Activated T-cell treated with anti-CD3 and anti-CD28 coated beads, Interleukin-2, amount 50 U/mL, for 72 hours (primary cell): ENCODE measurements around the gene FAM3C. TPM values are rescaled to one million over a fixed set of nuclear protein-coding genes. Genes with fewer than 3 reads are reported as not detected.

Experiments used
- ATAC-seq, 2 donors: fragments of 150-1000 bp; cut with Tn5 transposase; replicated peaks in 1 of 2; 2 replicates each; pipeline ENCODE4 v1.10.0; 2021; ENCODE audit warnings: moderate library complexity in 2 of 2, mild to moderate bottlenecking in 1 of 2
- DNase-seq, 2 donors: peaks; one replicate each; pipeline ENCODE4 v3.0.0; 2021 to 2022; ENCODE audit warnings: mixed read lengths in 1 of 2
- H3K27ac Mint-ChIP-seq: one replicate; pipeline ENCODE4 v1.8.0; 2022; ENCODE audit warnings: mild to moderate bottlenecking, moderate library complexity, mixed read lengths
- H3K27me3 Mint-ChIP-seq: one replicate; pipeline ENCODE4 v1.8.0; 2022; ENCODE audit warnings: low read depth, mixed read lengths
- H3K36me3 Mint-ChIP-seq, 2 donors: one replicate each; pipeline ENCODE4 v1.8.0; 2022; ENCODE audit warnings: mixed read lengths in 2 of 2, mild to moderate bottlenecking in 1 of 2; ENCODE audit not compliant: insufficient read depth in 2 of 2
- H3K4me1 Mint-ChIP-seq: one replicate; pipeline ENCODE4 v1.8.0; 2022; ENCODE audit warnings: low read depth, mixed read lengths
- H3K4me3 Mint-ChIP-seq, 2 donors: one replicate each; pipeline ENCODE4 v1.8.0; 2022; ENCODE audit warnings: mild to moderate bottlenecking in 2 of 2, mixed read lengths in 2 of 2, moderate library complexity in 2 of 2
- H3K9me3 Mint-ChIP-seq, 2 donors: one replicate each; pipeline ENCODE4 v1.8.0; 2022; ENCODE audit warnings: mixed read lengths in 2 of 2
- total RNA-seq, 2 donors: library from RNA; stranded (reverse); gene quantifications; one replicate each; pipeline ENCODE4 v1.2.3, GENCODE V29; 2022

Gene FAM3C
- total RNA-seq, 2 donors from 2014 or later, result 22.2 to 27.1 TPM

GRCh38 chr7:121355574-121355973 is 40.5 kb downstream of the FAM3C start:
- no peaks in the 10 kb centered on the region for H3K27me3 Mint-ChIP-seq
- H3K27ac Mint-ChIP-seq, result no peak overlapping the region
- DNase-seq (no peak), ATAC-seq (no peak)
- H3K4me3 Mint-ChIP-seq, result no peak overlapping the region
- H3K4me1 Mint-ChIP-seq, result no peaks in the 10 kb centered on the region
- H3K36me3 Mint-ChIP-seq, result peaks cover 7 to 20% of the 10 kb centered on the region in 2 donors
- H3K9me3 Mint-ChIP-seq, result no peaks in the 10 kb centered on the region

GRCh38 chr7:121352323-121352722 is 43.8 kb downstream of the FAM3C start:
- Mint-ChIP-seq H3K4me1 (no peaks in the 10 kb centered on the region), H3K27me3 (no peaks in the 10 kb centered on the region), H3K27ac (no peak overlapping the region), H3K4me3 (no peak overlapping the region), H3K36me3 (peaks cover 8 to 12% of the 10 kb centered on the region in 2 donors), H3K9me3 (no peaks in the 10 kb centered on the region)
- no peak for DNase-seq
- no peak for ATAC-seq

- DNase-seq (no peak), ATAC-seq (no peak)
- no peak overlapping the region for H3K4me3 Mint-ChIP-seq
- no peaks in the 10 kb centered on the region for H3K9me3 Mint-ChIP-seq
- H3K27ac Mint-ChIP-seq, result no peak overlapping the region
- H3K4me1 Mint-ChIP-seq, result no peaks in the 10 kb centered on the region
- H3K27me3 Mint-ChIP-seq, result no peaks in the 10 kb centered on the region
- H3K36me3 Mint-ChIP-seq, result peaks cover 7 to 12% of the 10 kb centered on the region in 2 donors
Observed at GRCh38 chr7:121351682-121352081, 44.4 kb downstream of the FAM3C start.

- no peaks in the 10 kb centered on the region for H3K27me3 Mint-ChIP-seq
- no peaks in the 10 kb centered on the region for H3K4me1 Mint-ChIP-seq
- no peak overlapping the region for H3K4me3 Mint-ChIP-seq
- H3K36me3 Mint-ChIP-seq, result peaks cover 4 to 14% of the 10 kb centered on the region in 2 donors
- no peak overlapping the region for H3K27ac Mint-ChIP-seq
- no peaks in the 10 kb centered on the region for H3K9me3 Mint-ChIP-seq
- DNase-seq, result no peak
- ATAC-seq, result no peak
Observed at GRCh38 chr7:121344497-121344896, 51.6 kb downstream of the FAM3C start.

- ATAC-seq (no peak), DNase-seq (no peak)
- no peaks in the 10 kb centered on the region for H3K9me3 Mint-ChIP-seq
- H3K4me1 Mint-ChIP-seq, result no peaks in the 10 kb centered on the region
- no peak overlapping the region for H3K4me3 Mint-ChIP-seq
- H3K27me3 Mint-ChIP-seq, result no peaks in the 10 kb centered on the region
- H3K36me3 Mint-ChIP-seq, result peaks cover 4 to 14% of the 10 kb centered on the region in 2 donors
- H3K27ac Mint-ChIP-seq, result no peak overlapping the region
Observed at GRCh38 chr7:121344093-121344492, 52.0 kb downstream of the FAM3C start.

GRCh38 chr7:121343302-121343701 is 52.8 kb downstream of the FAM3C start:
- no peak overlapping the region for H3K4me3 Mint-ChIP-seq
- DNase-seq (no peak), ATAC-seq (no peak)
- H3K36me3 Mint-ChIP-seq, result peaks cover 4 to 14% of the 10 kb centered on the region in 2 donors
- H3K4me1 Mint-ChIP-seq, result no peaks in the 10 kb centered on the region
- H3K9me3 Mint-ChIP-seq, result no peaks in the 10 kb centered on the region
- H3K27ac Mint-ChIP-seq, result no peak overlapping the region
- no peaks in the 10 kb centered on the region for H3K27me3 Mint-ChIP-seq

- Mint-ChIP-seq H3K4me3 (no peak overlapping the region), H3K4me1 (no peaks in the 10 kb centered on the region), H3K27me3 (no peaks in the 10 kb centered on the region), H3K36me3 (peaks cover 4 to 14% of the 10 kb centered on the region in 2 donors), H3K27ac (no peak overlapping the region), H3K9me3 (no peaks in the 10 kb centered on the region)
- DNase-seq (no peak), ATAC-seq (no peak)
Observed at GRCh38 chr7:121342631-121343030, 53.5 kb downstream of the FAM3C start.

- Mint-ChIP-seq H3K4me3 (no peak overlapping the region), H3K27ac (no peak overlapping the region), H3K27me3 (no peaks in the 10 kb centered on the region), H3K36me3 (peaks cover 0 to 10% of the 10 kb centered on the region in 2 donors), H3K4me1 (no peaks in the 10 kb centered on the region), H3K9me3 (no peaks in the 10 kb centered on the region)
- DNase-seq, result no peak
- no peak for ATAC-seq
Observed at GRCh38 chr7:121341933-121342332, 54.2 kb downstream of the FAM3C start.

- H3K36me3 Mint-ChIP-seq, result peaks cover 0 to 6% of the 10 kb centered on the region in 2 donors
- peaks cover 6% of the 10 kb centered on the region for H3K27me3 Mint-ChIP-seq
- H3K4me3 Mint-ChIP-seq, result no peak overlapping the region
- ATAC-seq, result no peak
- DNase-seq, result no peak
- no peaks in the 10 kb centered on the region for H3K4me1 Mint-ChIP-seq
- no peaks in the 10 kb centered on the region for H3K9me3 Mint-ChIP-seq
- H3K27ac Mint-ChIP-seq, result no peak overlapping the region
Observed at GRCh38 chr7:121339082-121339481, 57.0 kb downstream of the FAM3C start.

- Mint-ChIP-seq H3K4me3 (no peak overlapping the region), H3K9me3 (no peaks in the 10 kb centered on the region), H3K27ac (no peak overlapping the region), H3K4me1 (no peaks in the 10 kb centered on the region), H3K27me3 (peaks cover 6% of the 10 kb centered on the region), H3K36me3 (peaks cover 0 to 3% of the 10 kb centered on the region in 2 donors)
- DNase-seq (no peak), ATAC-seq (peak in 1 of 2 donors; percentile 19)
Observed at GRCh38 chr7:121337398-121337797, 58.7 kb downstream of the FAM3C start.

- ATAC-seq (peak in 1 of 2 donors; percentile 25), DNase-seq (no peak)
- Mint-ChIP-seq H3K4me1 (no peaks in the 10 kb centered on the region), H3K27me3 (peaks cover 11% of the 10 kb centered on the region), H3K9me3 (no peaks in the 10 kb centered on the region), H3K4me3 (no peak overlapping the region), H3K27ac (no peak overlapping the region), H3K36me3 (peaks cover 0 to 2% of the 10 kb centered on the region in 2 donors)
Observed at GRCh38 chr7:121336579-121336978, 59.5 kb downstream of the FAM3C start.

GRCh38 chr7:121334875-121335648 is 61.0 kb downstream of the FAM3C start:
- H3K36me3 Mint-ChIP-seq, result peaks cover 0 to 2% of the 10 kb centered on the region in 2 donors
- peaks cover 5% of the 10 kb centered on the region for H3K4me1 Mint-ChIP-seq
- H3K4me3 Mint-ChIP-seq, result no peak overlapping the region
- no peaks in the 10 kb centered on the region for H3K9me3 Mint-ChIP-seq
- ATAC-seq (no peak), DNase-seq (no peak)
- H3K27ac Mint-ChIP-seq, result no peak overlapping the region
- H3K27me3 Mint-ChIP-seq, result peaks cover 23% of the 10 kb centered on the region

GRCh38 chr7:121334376-121334775 is 61.7 kb downstream of the FAM3C start:
- Mint-ChIP-seq H3K4me3 (no peak overlapping the region), H3K27me3 (peaks cover 30% of the 10 kb centered on the region), H3K27ac (no peak overlapping the region), H3K4me1 (peaks cover 12% of the 10 kb centered on the region), H3K36me3 (no peaks in the 10 kb centered on the region), H3K9me3 (no peaks in the 10 kb centered on the region)
- ATAC-seq (no peak), DNase-seq (no peak)

GRCh38 chr7:121331574-121331973 is 64.5 kb downstream of the FAM3C start:
- no peaks in the 10 kb centered on the region for H3K9me3 Mint-ChIP-seq
- peaks cover 0 to 2% of the 10 kb centered on the region in 2 donors for H3K36me3 Mint-ChIP-seq
- H3K4me1 Mint-ChIP-seq, result peaks cover 23% of the 10 kb centered on the region
- DNase-seq (no peak), ATAC-seq (no peak)
- no peak overlapping the region for H3K27ac Mint-ChIP-seq
- H3K4me3 Mint-ChIP-seq, result no peak overlapping the region
- peaks cover 55% of the 10 kb centered on the region for H3K27me3 Mint-ChIP-seq
